K562 (cell line): ENCODE results near the gene HIKESHI. TPM values are rescaled to one million over a fixed set of nuclear protein-coding genes. Genes with fewer than 3 reads are reported as not detected.

ENCODE experiments used
- ATAC-seq: fragments of 200-7000 bp; cut with Tn5 transposase; 3 replicates; pipeline ENCODE4 v1.9.1; 2020; ENCODE audit warnings: moderate library complexity
- BruUV-seq: library from RNA; stranded (reverse); fragments of 400-500 nt; replicated peaks from 2 replicates; lab custom pipeline; 2021; lab: Mats Ljungman, UMichigan
- CTCF ChIA-PET: fragments of 300-600 bp; formaldehyde crosslinking; extraction: SDS; loops from one replicate; lab custom pipeline; 2021; ENCODE audit warnings: low intra/inter-chr PET ratio; lab: Yijun Ruan, JAX
- POLR2A ChIA-PET: fragments of 300-600, 350-650 bp; sonication (Branson Sonifier 250); formaldehyde crosslinking; extraction: SDS; loops from one replicate; lab custom pipeline; 2021; ENCODE audit warnings: antibody characterized with exemption, inconsistent platforms; lab: Yijun Ruan, JAX
- DNase-seq, 4 experiments: peaks; one replicate each; pipeline versions ENCODE4 v3.0.0 to v3.0.0-alpha.2; 2011 to 2018; ENCODE audit warnings: low spot score in 3 of 4, mixed read lengths in 3 of 4; ENCODE audit errors: extremely low read depth in 1 of 4
- FAIRE-seq: peaks from 2 replicates; lab custom pipeline; 2011; peaks lifted over from hg19 to GRCh38; lab: Jason Lieb, UNC
- H2AFZ ChIP-seq: 2 replicates; pipeline ENCODE4 v1.6.0; 2011; ENCODE audit warnings: low read depth, low read length, control low read depth, inconsistent platforms
- H3K27ac ChIP-seq: fragments of 200-600 bp; 3 replicates; pipeline ENCODE4 v1.8.0; 2011; ENCODE audit warnings: low read depth, mild to moderate bottlenecking, control low read depth, inconsistent platforms, low read length, moderate library complexity, mixed read lengths; ENCODE audit errors: extremely low read depth
- H3K27me3 ChIP-seq, 2 experiments: fragments of 300-600 bp in 1 of 2; 2 replicates in 1 of 2; 3 replicates in 1 of 2; pipeline versions ENCODE4 v1.6.0 to v1.8.0; 2011; ENCODE audit warnings: inconsistent platforms in 2 of 2, low read length in 2 of 2, mild to moderate bottlenecking in 1 of 2, mixed read lengths in 1 of 2, moderate library complexity in 1 of 2; ENCODE audit not compliant: control insufficient read depth in 2 of 2, insufficient read depth in 2 of 2
- H3K36me3 ChIP-seq: fragments of 300-600 bp; 3 replicates; pipeline ENCODE4 v1.8.0; 2011; ENCODE audit warnings: mild to moderate bottlenecking, low read length, inconsistent platforms; ENCODE audit not compliant: control insufficient read depth, insufficient read depth
- H3K4me1 ChIP-seq, 2 experiments: fragments of 200-600 bp in 1 of 2; replicated peaks in 1 of 2; 2 replicates in 1 of 2; 3 replicates in 1 of 2; pipeline versions ENCODE4 v1.5.1 to v1.8.0; 2011; ENCODE audit warnings: inconsistent platforms in 2 of 2, low read length in 2 of 2, mild to moderate bottlenecking in 1 of 2, mixed read lengths in 1 of 2, moderate library complexity in 1 of 2; ENCODE audit not compliant: control insufficient read depth in 2 of 2, insufficient read depth in 2 of 2
- H3K4me2 ChIP-seq: 2 replicates; pipeline ENCODE4 v1.6.1; 2011; ENCODE audit warnings: low read length, control low read depth, inconsistent platforms, mixed read lengths; ENCODE audit not compliant: insufficient read depth
- H3K4me3 ChIP-seq: fragments of 200-600 bp; sonication (generic), shearing (Covaris generic); 2 replicates; pipeline ENCODE4 v1.5.1; 2016; ENCODE audit warnings: control low read depth, inconsistent platforms
- H3K79me2 ChIP-seq: fragments of 200-600 bp; 3 replicates; pipeline ENCODE4 v1.8.0; 2011; ENCODE audit warnings: low read length, inconsistent platforms; ENCODE audit not compliant: control insufficient read depth, insufficient read depth
- H3K9ac ChIP-seq, 2 experiments: 2 replicates each; pipeline versions ENCODE4 v1.6.0 to v1.6.1; 2011; ENCODE audit warnings: low read depth in 2 of 2, low read length in 2 of 2, control low read depth in 1 of 2, inconsistent platforms in 1 of 2, mild to moderate bottlenecking in 1 of 2, mixed read lengths in 1 of 2; ENCODE audit not compliant: insufficient read depth in 1 of 2
- H3K9me1 ChIP-seq: one replicate; pipeline ENCODE4 v1.6.0; 2011; ENCODE audit warnings: inconsistent platforms, mild to moderate bottlenecking, low read length, moderate library complexity; ENCODE audit not compliant: control insufficient read depth, insufficient read depth
- H3K9me3 ChIP-seq: replicated peaks from 2 replicates; pipeline ENCODE4 v1.5.1; 2011; ENCODE audit warnings: low read depth, low read length, inconsistent platforms; ENCODE audit not compliant: control insufficient read depth, insufficient read depth
- H4K20me1 ChIP-seq: replicated peaks from 2 replicates; pipeline ENCODE4 v1.6.1; 2011; ENCODE audit warnings: low read length, inconsistent platforms, mixed read lengths; ENCODE audit not compliant: control insufficient read depth, insufficient read depth
- CBFA2T3 ChIP-seq: fragments of 450-650 bp; IDR thresholded peaks from 2 replicates; pipeline ENCODE4 v1.6.1; 2017
- ETV5 ChIP-seq: sonication (generic); formaldehyde crosslinking; IDR thresholded peaks from 2 replicates; pipeline ENCODE4 v1.4.0; 2020; ENCODE audit warnings: low read depth, mild to moderate bottlenecking, missing genetic modification reagents
- JUNB ChIP-seq: fragments of 450-650 bp; formaldehyde crosslinking; conservative IDR thresholded peaks from 2 replicates; pipeline ENCODE4 v1.4.0; 2020; ENCODE audit warnings: mild to moderate bottlenecking
- NCOA2 ChIP-seq, 2 experiments: fragments of 450-650 bp; IDR thresholded peaks; 2 replicates each; pipeline ENCODE4 v1.6.1; 2018; ENCODE audit warnings: mild to moderate bottlenecking in 2 of 2, moderate library complexity in 1 of 2; ENCODE audit not compliant: partially characterized antibody in 2 of 2
- NR3C1 ChIP-seq: sonication (generic); formaldehyde crosslinking; IDR thresholded peaks from 2 replicates; pipeline ENCODE4 v1.8.1; 2022; ENCODE audit warnings: missing genetic modification reagents
- PCBP1 ChIP-seq: fragments of 200-400 bp; formaldehyde crosslinking; IDR thresholded peaks from 2 replicates; pipeline ENCODE4 v1.6.1; 2018; ENCODE audit warnings: mild to moderate bottlenecking, low read depth, low read length; ENCODE audit not compliant: poor library complexity, severe bottlenecking
- POLR2AphosphoS2 ChIP-seq: IDR thresholded peaks from 2 replicates; pipeline ENCODE4 v1.6.1; 2012; ENCODE audit warnings: low read length, improper control_type of control experiment
- RBM25 ChIP-seq: fragments of 200-400 bp; formaldehyde crosslinking; IDR thresholded peaks from 2 replicates; pipeline ENCODE4 v1.6.1; 2018; ENCODE audit warnings: low read length, low read depth, moderate library complexity; ENCODE audit not compliant: severe bottlenecking
- SUPT5H ChIP-seq: fragments of 450-650 bp; IDR thresholded peaks from 2 replicates; pipeline ENCODE4 v1.6.1; 2016
- TOE1 ChIP-seq, 2 experiments: fragments of 450-650 bp in 1 of 2; sonication (generic) in 1 of 2; formaldehyde crosslinking in 1 of 2; IDR thresholded peaks; 2 replicates each; pipeline versions ENCODE4 v1.7.1 to v1.8.0; 2016 to 2022; ENCODE audit warnings: borderline replicate concordance in 2 of 2, mild to moderate bottlenecking in 2 of 2, antibody characterized with exemption in 1 of 2, inconsistent platforms in 1 of 2, low read depth in 1 of 2, missing genetic modification reagents in 1 of 2, moderate library complexity in 1 of 2
- ZNF3 ChIP-seq: fragments of 250-450 bp; sonication (Bioruptor Pico); IDR thresholded peaks from 2 replicates; pipeline ENCODE4 v1.5.0; 2021; ENCODE audit warnings: mild to moderate bottlenecking, moderate library complexity
- ZNF589 ChIP-seq: fragments of 200-800 bp; sonication (Bioruptor generic); IDR thresholded peaks from 2 replicates; pipeline ENCODE4 v1.6.1; 2016; ENCODE audit warnings: low read depth, missing genetic modification characterization, missing compliant biosample characterization
- WGBS: fragments of 100-300 bp; shearing (Covaris generic); methylation state at CpG from one replicate; pipeline ENCODE4 v1.1.6; 2016; ENCODE audit warnings: low coverage, mixed read lengths; ENCODE audit not compliant: insufficient coverage; ENCODE audit errors: missing lambda C conversion rate; 5-methylcytosine and 5-hydroxymethylcytosine counted together
- in situ Hi-C: fragments of 300-500 bp; cut with MboI; formaldehyde crosslinking; loops from 4 replicates; pipeline ENCODE4 v1.15.0; 2018; ENCODE audit warnings: inconsistent platforms, mixed read lengths
- intact Hi-C: fragments of 100-400 bp; cut with micrococcal nuclease; formaldehyde crosslinking; loops from 2 replicates; pipeline ENCODE4 v1.14.2; 2022
- polyA plus RNA-seq, 8 experiments: library from polyadenylated mRNA; depleted of rRNA in 4 of 8; stranded (reverse) in 5 of 8; unstranded in 3 of 8; fragments of >200 nt; fragmentation: Nextera tagmentation in 2 of 8; fragmentation: Illumina TruSeq in 1 of 8; extraction: Ambion mirVana in 2 of 8; extraction: Trizol in 1 of 8; gene quantifications; 2 replicates each; pipeline versions ENCODE4 v1.2.1 to v1.2.3, GENCODE V29; 2011 to 2014; ENCODE audit warnings: inconsistent platforms in 1 of 8, missing spikeins in 1 of 8
- total RNA-seq, 7 experiments: library from RNA; depleted of rRNA in 6 of 7; stranded (reverse); fragments of >200 nt in 6 of 7; fragmentation: Illumina TruSeq in 2 of 7; extraction: Trizol in 2 of 7; gene quantifications; 2 replicates each; pipeline versions ENCODE4 v1.2.1 to v1.2.3, GENCODE V29; 2011 to 2021; ENCODE audit warnings: low replicate concordance in 1 of 7
- TF ChIP-seq, protein P1 (sequence below), 2 experiments: fragments of 450-650 bp; conservative IDR thresholded peaks; 2 replicates each; pipeline ENCODE4 v1.6.1; 2017; ENCODE audit warnings: mild to moderate bottlenecking in 2 of 2, moderate library complexity in 2 of 2
- TF ChIP-seq, protein P2 (sequence below): fragments of 250-450 bp; sonication (Bioruptor Pico); IDR thresholded peaks from 2 replicates; pipeline ENCODE4 v1.9.0; 2021; ENCODE audit warnings: mild to moderate bottlenecking, inconsistent platforms
- TF ChIP-seq, protein P3 (sequence below), 3 experiments: fragments of 200-800 bp in 1 of 3; fragments of 250-450 bp in 1 of 3; fragments of 450-650 bp in 1 of 3; sonication (Bioruptor Pico) in 1 of 3; sonication (Bioruptor generic) in 1 of 3; formaldehyde crosslinking in 1 of 3; IDR thresholded peaks; 2 replicates each; pipeline versions ENCODE4 v1.6.1 to v1.8.0; 2016 to 2022; ENCODE audit warnings: mild to moderate bottlenecking in 2 of 3, missing genetic modification characterization in 2 of 3, missing compliant biosample characterization in 1 of 3, moderate library complexity in 1 of 3

HIKESHI gene
- total and polyA plus RNA-seq, 9 of the 15 experiments (the other 6 are each of a cell fraction or from before 2014, with no cell fraction given) = 33.2 to 196 (median 62.7) TPM

GRCh38 chr11:86314636-86315035 is 12.6 kb downstream of the HIKESHI start:
- H3K27me3 ChIP-seq = no peaks in the 10 kb centered on the region
- no peak overlapping the region for H2AFZ ChIP-seq
- no peak overlapping the region for H3K4me3 ChIP-seq
- no peak overlapping the region for H3K4me2 ChIP-seq
- H3K9ac ChIP-seq = no peak overlapping the region
- no peaks in the 10 kb centered on the region for H3K9me3 ChIP-seq
- DNase-seq (no peak), ATAC-seq (no peak), FAIRE-seq (no peak)
- 91% methylated on average over 2 of the region's 2 CpGs for WGBS
- no TSS peak for BruUV-seq
- H4K20me1 ChIP-seq = no peaks in the 10 kb centered on the region
- intact Hi-C loops (no loop called here), in situ Hi-C loops (no loop called here)
- no peak overlapping the region for H3K27ac ChIP-seq
- no peaks in the 10 kb centered on the region for H3K9me1 ChIP-seq
- ChIA-PET CTCF (no interaction called here), POLR2A (no interaction called here)
- peaks cover 16% of the 10 kb centered on the region; the same call in 1 of the 3 replicates for H3K79me2 ChIP-seq
- H3K4me1 ChIP-seq = no peaks in the 10 kb centered on the region; a peak in 1 of 5 replicates
- peaks cover 19% of the 10 kb centered on the region for H3K36me3 ChIP-seq
- no peak for TF ChIP-seq ZNF589
- no peak for TF ChIP-seq POLR2AphosphoS2
- no peak for TF ChIP-seq NCOA2 (IDR thresholded peaks at IDR 0.05; ENCODE audit: partially characterized antibody in 2 of 2)
- no peak for TF ChIP-seq CBFA2T3
- TF ChIP-seq, protein P1, sequence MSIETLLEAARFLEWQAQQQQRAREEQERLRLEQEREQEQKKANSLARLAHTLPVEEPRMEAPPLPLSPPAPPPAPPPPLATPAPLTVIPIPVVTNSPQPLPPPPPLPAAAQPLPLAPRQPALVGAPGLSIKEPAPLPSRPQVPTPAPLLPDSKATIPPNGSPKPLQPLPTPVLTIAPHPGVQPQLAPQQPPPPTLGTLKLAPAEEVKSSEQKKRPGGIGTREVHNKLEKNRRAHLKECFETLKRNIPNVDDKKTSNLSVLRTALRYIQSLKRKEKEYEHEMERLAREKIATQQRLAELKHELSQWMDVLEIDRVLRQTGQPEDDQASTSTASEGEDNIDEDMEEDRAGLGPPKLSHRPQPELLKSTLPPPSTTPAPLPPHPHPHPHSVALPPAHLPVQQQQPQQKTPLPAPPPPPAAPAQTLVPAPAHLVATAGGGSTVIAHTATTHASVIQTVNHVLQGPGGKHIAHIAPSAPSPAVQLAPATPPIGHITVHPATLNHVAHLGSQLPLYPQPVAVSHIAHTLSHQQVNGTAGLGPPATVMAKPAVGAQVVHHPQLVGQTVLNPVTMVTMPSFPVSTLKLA (conservative IDR thresholded peaks at IDR 0.05) = no peak
- TF ChIP-seq RBM25 = no peak
- TF ChIP-seq, protein P2, sequence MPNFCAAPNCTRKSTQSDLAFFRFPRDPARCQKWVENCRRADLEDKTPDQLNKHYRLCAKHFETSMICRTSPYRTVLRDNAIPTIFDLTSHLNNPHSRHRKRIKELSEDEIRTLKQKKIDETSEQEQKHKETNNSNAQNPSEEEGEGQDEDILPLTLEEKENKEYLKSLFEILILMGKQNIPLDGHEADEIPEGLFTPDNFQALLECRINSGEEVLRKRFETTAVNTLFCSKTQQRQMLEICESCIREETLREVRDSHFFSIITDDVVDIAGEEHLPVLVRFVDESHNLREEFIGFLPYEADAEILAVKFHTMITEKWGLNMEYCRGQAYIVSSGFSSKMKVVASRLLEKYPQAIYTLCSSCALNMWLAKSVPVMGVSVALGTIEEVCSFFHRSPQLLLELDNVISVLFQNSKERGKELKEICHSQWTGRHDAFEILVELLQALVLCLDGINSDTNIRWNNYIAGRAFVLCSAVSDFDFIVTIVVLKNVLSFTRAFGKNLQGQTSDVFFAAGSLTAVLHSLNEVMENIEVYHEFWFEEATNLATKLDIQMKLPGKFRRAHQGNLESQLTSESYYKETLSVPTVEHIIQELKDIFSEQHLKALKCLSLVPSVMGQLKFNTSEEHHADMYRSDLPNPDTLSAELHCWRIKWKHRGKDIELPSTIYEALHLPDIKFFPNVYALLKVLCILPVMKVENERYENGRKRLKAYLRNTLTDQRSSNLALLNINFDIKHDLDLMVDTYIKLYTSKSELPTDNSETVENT (CRISPR knock-in tag) = no peak
- TF ChIP-seq, protein P3, sequence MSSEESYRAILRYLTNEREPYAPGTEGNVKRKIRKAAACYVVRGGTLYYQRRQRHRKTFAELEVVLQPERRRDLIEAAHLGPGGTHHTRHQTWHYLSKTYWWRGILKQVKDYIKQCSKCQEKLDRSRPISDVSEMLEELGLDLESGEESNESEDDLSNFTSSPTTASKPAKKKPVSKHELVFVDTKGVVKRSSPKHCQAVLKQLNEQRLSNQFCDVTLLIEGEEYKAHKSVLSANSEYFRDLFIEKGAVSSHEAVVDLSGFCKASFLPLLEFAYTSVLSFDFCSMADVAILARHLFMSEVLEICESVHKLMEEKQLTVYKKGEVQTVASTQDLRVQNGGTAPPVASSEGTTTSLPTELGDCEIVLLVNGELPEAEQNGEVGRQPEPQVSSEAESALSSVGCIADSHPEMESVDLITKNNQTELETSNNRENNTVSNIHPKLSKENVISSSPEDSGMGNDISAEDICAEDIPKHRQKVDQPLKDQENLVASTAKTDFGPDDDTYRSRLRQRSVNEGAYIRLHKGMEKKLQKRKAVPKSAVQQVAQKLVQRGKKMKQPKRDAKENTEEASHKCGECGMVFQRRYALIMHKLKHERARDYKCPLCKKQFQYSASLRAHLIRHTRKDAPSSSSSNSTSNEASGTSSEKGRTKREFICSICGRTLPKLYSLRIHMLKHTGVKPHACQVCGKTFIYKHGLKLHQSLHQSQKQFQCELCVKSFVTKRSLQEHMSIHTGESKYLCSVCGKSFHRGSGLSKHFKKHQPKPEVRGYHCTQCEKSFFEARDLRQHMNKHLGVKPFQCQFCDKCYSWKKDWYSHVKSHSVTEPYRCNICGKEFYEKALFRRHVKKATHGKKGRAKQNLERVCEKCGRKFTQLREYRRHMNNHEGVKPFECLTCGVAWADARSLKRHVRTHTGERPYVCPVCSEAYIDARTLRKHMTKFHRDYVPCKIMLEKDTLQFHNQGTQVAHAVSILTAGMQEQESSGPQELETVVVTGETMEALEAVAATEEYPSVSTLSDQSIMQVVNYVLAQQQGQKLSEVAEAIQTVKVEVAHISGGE (CRISPR knock-in tag; IDR thresholded peaks at IDR 0.05) = no peak
- no peak for TF ChIP-seq PCBP1
- TF ChIP-seq SUPT5H = no peak
- TF ChIP-seq TOE1 (IDR thresholded peaks at IDR 0.05; ENCODE audit: borderline replicate concordance) = no peak
- TF ChIP-seq TOE1 (CRISPR knock-in tag; IDR thresholded peaks at IDR 0.05; ENCODE audit: borderline replicate concordance, low read depth) = no peak
- TF ChIP-seq ZNF3 (CRISPR knock-in tag) = no peak
- no peak for TF ChIP-seq NR3C1 (CRISPR knock-in tag)
- no peak for TF ChIP-seq JUNB
- TF ChIP-seq ETV5 = no peak
